ENCODE data around the gene FBXW5.

Gene FBXW5

DNA sequence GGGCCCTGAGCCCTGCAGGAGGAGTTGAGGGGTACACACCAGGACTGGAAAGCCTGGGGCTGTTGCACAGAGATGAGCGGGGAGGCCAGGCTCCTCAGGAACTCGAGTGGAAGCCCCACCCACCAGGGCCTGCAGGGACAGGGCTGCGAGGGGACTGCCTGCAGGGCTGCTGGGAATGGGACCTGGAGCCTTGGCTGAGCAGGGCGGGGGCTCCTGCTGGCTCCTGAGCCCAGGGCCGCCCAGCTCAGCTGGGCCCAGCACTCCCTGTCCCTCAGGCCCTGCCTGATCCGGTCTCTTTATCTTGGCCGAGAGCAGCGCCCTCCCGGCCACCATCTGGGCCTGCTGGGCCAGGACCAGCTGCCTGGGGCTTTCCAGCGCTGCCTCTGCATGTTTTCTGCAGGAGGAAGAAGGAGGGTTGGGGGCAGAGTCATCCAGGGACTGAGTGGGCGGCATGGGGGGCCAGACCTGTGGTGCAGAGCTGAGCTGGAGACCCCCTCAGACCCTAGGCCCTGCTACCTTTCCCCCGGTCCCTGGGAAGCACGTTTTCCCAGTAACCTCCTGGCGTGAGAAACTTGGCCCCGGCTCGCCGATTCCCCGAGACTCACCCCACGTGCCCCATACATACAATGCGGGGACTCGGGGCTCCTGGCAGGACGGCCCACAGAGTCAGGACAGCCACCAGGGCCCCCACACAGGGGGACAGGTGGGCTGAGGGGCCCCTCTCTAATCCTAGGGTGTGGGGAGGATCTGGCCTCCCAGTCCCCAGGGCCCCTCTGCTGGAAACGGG, 16.9 kb upstream of the FBXW5 start:
- H3K4me3 ChIP-seq (ENCODE audit: low read depth in 1 of 2, low read length in 2 of 2), result no peak overlapping the region
- peaks cover 12 to 14% of the 10 kb centered on the region in 2 donors for H3K4me1 ChIP-seq (ENCODE audit: control insufficient read depth in 1 of 2, insufficient read depth in 2 of 2, low read length in 2 of 2)
- H3K9ac ChIP-seq (ENCODE audit: low read depth in 1 of 2, low read length in 2 of 2), result no peak overlapping the region
- no peaks in the 10 kb centered on the region for H3K36me3 ChIP-seq (ENCODE audit: control insufficient read depth in 1 of 2, insufficient read depth in 2 of 2, low read length in 2 of 2)
- H3K27me3 ChIP-seq (ENCODE audit: control insufficient read depth in 1 of 2, insufficient read depth in 2 of 2, low read length in 2 of 2), result no peaks in the 10 kb centered on the region
- no peak overlapping the region for H3K27ac ChIP-seq (ENCODE audit: low read depth, low read length)
- no peaks in the 10 kb centered on the region for H3K9me3 ChIP-seq (ENCODE audit: control insufficient read depth in 1 of 2, low read length in 2 of 2)

DNA sequence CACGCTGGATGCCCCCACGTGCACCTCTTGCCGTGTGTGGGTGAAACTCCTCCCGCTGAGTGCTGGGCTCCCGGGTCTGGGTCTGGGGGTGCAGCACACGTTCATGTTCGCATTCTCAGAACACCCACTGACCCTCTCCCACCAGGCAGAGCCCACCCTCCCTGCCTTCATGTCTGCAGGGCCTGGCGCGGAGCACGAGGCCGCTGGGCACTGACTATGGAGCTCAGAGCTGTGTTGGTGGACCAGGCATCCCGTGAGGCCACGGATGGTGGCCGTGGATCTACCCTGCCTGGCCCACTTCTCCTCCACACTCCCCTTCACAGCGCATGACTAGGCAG, 16.4 kb upstream of the FBXW5 start:
- Histone ChIP-seq H3K9ac (ENCODE audit: low read depth in 1 of 2, low read length in 2 of 2) (no peak overlapping the region), H3K4me1 (ENCODE audit: control insufficient read depth in 1 of 2, insufficient read depth in 2 of 2, low read length in 2 of 2) (peaks cover 9 to 13% of the 10 kb centered on the region in 2 donors)

DNA sequence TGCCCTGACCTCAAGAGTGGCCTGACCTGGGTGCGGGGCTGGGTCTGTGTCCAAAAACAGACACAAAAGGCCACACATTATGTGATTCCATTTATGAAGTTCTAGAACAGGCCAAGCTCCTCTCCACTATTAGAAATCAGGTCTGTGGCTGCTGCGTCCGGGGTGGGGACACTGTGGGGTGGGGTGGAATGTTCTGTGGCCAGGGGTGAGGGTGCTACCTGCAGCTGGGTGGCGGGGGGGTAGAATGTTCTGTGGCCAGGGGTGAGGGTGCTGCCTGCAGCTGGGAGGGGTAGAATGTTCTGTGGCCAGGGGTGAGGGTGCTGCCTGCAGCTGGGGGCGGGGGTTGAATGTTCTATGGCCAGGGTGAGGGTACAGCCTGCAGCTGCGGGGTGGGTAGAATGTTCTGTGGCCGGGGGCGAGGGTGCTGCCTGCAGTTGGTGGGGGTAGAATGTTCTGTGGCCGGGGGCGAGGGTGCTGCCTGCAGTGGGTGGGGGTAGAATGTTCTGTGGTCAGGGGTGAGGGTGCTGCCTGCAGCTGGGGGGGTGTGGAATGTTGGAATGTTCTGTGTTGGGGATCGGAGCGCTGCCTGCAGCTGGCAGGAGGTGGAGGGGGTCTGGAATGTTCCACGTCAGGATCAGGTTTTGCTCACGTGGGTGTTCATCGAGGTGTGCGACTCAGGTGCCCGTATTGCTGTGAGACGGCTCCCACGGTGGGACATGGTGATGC, 15.8 kb upstream of the FBXW5 start:
- H3K9ac ChIP-seq (ENCODE audit: low read depth in 1 of 2, low read length in 2 of 2), result no peak overlapping the region
- no peaks in the 10 kb centered on the region for H3K9me3 ChIP-seq (ENCODE audit: control insufficient read depth in 1 of 2, low read length in 2 of 2)
- peaks cover 9% of the 10 kb centered on the region in 2 donors for H3K4me1 ChIP-seq (ENCODE audit: control insufficient read depth in 1 of 2, insufficient read depth in 2 of 2, low read length in 2 of 2)
- no peak overlapping the region for H3K4me3 ChIP-seq (ENCODE audit: low read depth in 1 of 2, low read length in 2 of 2)
- no peaks in the 10 kb centered on the region for H3K27me3 ChIP-seq (ENCODE audit: control insufficient read depth in 1 of 2, insufficient read depth in 2 of 2, low read length in 2 of 2)
- H3K36me3 ChIP-seq (ENCODE audit: control insufficient read depth in 1 of 2, insufficient read depth in 2 of 2, low read length in 2 of 2), result no peaks in the 10 kb centered on the region
- H3K27ac ChIP-seq (ENCODE audit: low read depth, low read length), result no peak overlapping the region

More for the DNA sequence above, 16.4 kb upstream of the FBXW5 start:
- Histone ChIP-seq H3K9me3 (ENCODE audit: control insufficient read depth in 1 of 2, low read length in 2 of 2) (no peaks in the 10 kb centered on the region), H3K36me3 (ENCODE audit: control insufficient read depth in 1 of 2, insufficient read depth in 2 of 2, low read length in 2 of 2) (no peaks in the 10 kb centered on the region), H3K27me3 (ENCODE audit: control insufficient read depth in 1 of 2, insufficient read depth in 2 of 2, low read length in 2 of 2) (no peaks in the 10 kb centered on the region), H3K27ac (ENCODE audit: low read depth, low read length) (no peak overlapping the region), H3K4me3 (ENCODE audit: low read depth in 1 of 2, low read length in 2 of 2) (no peak overlapping the region)

DNA sequence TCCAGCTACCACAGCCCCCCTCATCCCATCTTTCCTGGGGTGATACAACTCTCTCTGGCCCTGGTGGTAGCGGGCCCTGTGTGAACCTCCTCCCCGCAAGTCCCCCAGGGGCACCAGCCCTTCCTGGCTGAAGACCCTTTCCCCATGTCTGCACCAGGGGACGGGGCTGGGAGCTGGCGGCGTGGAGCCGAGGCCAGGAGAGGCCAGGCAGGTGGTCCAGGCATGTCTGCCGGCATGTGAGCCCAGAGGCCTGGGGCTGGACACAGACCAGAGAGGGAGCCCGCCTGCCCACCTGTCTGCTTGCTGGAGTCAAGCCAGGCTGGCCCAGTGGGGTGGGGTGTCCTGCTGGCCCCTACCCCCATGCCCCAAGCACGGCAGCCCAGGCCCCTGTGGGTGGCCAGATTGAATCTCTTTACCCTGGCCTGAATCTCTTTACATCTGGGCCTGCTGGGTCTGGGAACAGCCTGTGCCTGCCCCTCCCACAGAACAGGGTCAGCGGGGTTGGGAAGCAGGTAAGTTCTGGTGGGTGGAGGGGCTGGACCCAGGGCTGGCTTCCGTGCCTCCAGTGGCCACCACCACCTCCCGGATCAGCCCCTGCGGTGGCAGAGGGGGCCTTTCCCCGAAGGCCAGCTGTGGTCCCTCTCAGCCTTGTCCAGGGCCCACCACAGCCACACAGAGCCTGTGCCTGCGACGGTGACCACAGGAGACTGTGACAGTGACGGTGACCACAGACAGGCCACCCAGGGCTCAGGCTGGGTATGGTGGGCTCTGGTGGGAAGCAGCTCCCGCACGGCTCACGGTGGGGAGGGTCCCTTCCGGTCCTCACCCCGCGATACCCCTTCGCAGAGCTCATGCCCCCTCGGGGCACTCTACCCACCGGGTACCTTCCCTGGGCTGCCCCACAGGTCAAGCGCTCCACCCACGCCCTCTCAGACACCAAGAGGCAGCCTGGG, 14.6 kb upstream of the FBXW5 start:
- no peaks in the 10 kb centered on the region for H3K9me3 ChIP-seq (ENCODE audit: control insufficient read depth in 1 of 2, low read length in 2 of 2)
- H3K4me3 ChIP-seq (ENCODE audit: low read depth in 1 of 2, low read length in 2 of 2), result no peak overlapping the region
- H3K9ac ChIP-seq (ENCODE audit: low read depth in 1 of 2, low read length in 2 of 2), result no peak overlapping the region
- H3K4me1 ChIP-seq (ENCODE audit: control insufficient read depth in 1 of 2, insufficient read depth in 2 of 2, low read length in 2 of 2), result peaks cover 2% of the 10 kb centered on the region in 2 donors
- H3K27ac ChIP-seq (ENCODE audit: low read depth, low read length), result no peak overlapping the region
- H3K27me3 ChIP-seq (ENCODE audit: control insufficient read depth in 1 of 2, insufficient read depth in 2 of 2, low read length in 2 of 2), result no peaks in the 10 kb centered on the region
- no peaks in the 10 kb centered on the region for H3K36me3 ChIP-seq (ENCODE audit: control insufficient read depth in 1 of 2, insufficient read depth in 2 of 2, low read length in 2 of 2)

DNA sequence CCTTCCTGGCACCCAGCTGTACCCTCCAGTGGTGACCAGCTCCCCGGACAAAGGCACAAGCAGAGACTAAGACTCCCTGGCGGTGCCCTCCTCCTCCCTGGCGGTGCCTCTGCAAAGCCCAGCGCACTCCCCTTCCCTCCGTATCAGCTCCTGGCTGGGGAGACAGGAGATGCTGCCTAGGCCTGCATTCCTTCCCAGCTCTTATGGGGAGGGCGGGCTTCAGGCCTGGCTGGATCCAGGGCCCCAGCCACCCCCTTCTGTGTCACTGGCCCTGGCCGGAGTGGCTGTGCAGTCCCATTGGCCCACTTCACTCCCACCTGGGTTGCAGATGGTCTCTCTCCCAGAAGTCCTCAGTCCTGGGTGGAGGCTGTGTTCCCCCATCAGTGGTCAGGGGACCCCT, 13.9 kb upstream of the FBXW5 start:
- H3K4me3 ChIP-seq (ENCODE audit: low read depth in 1 of 2, low read length in 2 of 2), result no peak overlapping the region
- H3K36me3 ChIP-seq (ENCODE audit: control insufficient read depth in 1 of 2, insufficient read depth in 2 of 2, low read length in 2 of 2), result no peaks in the 10 kb centered on the region
- H3K4me1 ChIP-seq (ENCODE audit: control insufficient read depth in 1 of 2, insufficient read depth in 2 of 2, low read length in 2 of 2), result no peaks in the 10 kb centered on the region
- H3K9ac ChIP-seq (ENCODE audit: low read depth in 1 of 2, low read length in 2 of 2), result no peak overlapping the region
- H3K27me3 ChIP-seq (ENCODE audit: control insufficient read depth in 1 of 2, insufficient read depth in 2 of 2, low read length in 2 of 2), result no peaks in the 10 kb centered on the region
- H3K27ac ChIP-seq (ENCODE audit: low read depth, low read length), result no peak overlapping the region
- H3K9me3 ChIP-seq (ENCODE audit: control insufficient read depth in 1 of 2, low read length in 2 of 2), result no peaks in the 10 kb centered on the region

DNA sequence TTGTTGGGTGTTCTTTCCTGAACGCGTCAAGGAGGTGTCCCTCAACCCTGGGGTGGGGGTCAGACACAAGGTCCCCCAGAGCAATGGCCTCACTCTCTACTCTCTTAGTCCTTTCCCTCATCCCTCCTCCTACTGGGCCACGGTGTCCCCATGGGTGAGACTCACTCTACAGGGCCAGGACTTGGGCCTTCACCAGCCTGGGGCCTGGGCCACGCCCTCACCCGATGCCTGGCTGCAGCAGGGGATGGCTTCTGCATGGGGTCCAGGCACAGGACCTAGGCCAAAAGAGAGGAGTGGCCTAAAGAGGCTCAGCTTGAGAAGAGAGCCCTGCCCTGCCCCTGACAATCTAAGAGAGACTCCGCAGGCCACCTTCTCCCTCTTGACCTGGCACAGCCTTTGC, 13.4 kb upstream of the FBXW5 start:
- no peaks in the 10 kb centered on the region for H3K4me1 ChIP-seq (ENCODE audit: control insufficient read depth in 1 of 2, insufficient read depth in 2 of 2, low read length in 2 of 2)
- no peak overlapping the region for H3K27ac ChIP-seq (ENCODE audit: low read depth, low read length)
- no peaks in the 10 kb centered on the region for H3K9me3 ChIP-seq (ENCODE audit: control insufficient read depth in 1 of 2, low read length in 2 of 2)
- no peak overlapping the region for H3K4me3 ChIP-seq (ENCODE audit: low read depth in 1 of 2, low read length in 2 of 2)
- H3K9ac ChIP-seq (ENCODE audit: low read depth in 1 of 2, low read length in 2 of 2), result no peak overlapping the region
- no peaks in the 10 kb centered on the region for H3K27me3 ChIP-seq (ENCODE audit: control insufficient read depth in 1 of 2, insufficient read depth in 2 of 2, low read length in 2 of 2)
- no peaks in the 10 kb centered on the region for H3K36me3 ChIP-seq (ENCODE audit: control insufficient read depth in 1 of 2, insufficient read depth in 2 of 2, low read length in 2 of 2)

DNA sequence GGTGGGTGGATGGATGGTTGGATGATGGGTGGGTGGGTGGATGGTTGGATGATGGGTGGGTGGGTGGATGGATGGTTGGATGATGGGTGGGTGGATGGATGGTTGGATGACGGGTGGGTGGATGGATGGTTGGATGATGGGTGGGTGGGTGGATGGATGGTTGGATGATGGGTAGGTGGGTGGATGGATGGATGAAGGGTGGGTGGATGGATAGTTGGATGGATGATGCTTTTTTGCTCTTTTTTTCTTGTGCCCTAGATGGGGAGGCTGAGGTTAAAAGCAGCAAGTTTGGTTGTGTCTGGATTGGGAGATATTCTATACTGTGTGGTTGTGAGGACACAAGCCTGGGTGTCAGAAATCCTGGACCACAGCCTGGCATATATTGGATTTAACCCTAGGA, 12.9 kb upstream of the FBXW5 start:
- H3K27ac ChIP-seq (ENCODE audit: low read depth, low read length), result no peak overlapping the region
- no peaks in the 10 kb centered on the region for H3K4me1 ChIP-seq (ENCODE audit: control insufficient read depth in 1 of 2, insufficient read depth in 2 of 2, low read length in 2 of 2)
- H3K27me3 ChIP-seq (ENCODE audit: control insufficient read depth in 1 of 2, insufficient read depth in 2 of 2, low read length in 2 of 2), result no peaks in the 10 kb centered on the region
- H3K9ac ChIP-seq (ENCODE audit: low read depth in 1 of 2, low read length in 2 of 2), result no peak overlapping the region
- H3K36me3 ChIP-seq (ENCODE audit: control insufficient read depth in 1 of 2, insufficient read depth in 2 of 2, low read length in 2 of 2), result no peaks in the 10 kb centered on the region
- no peak overlapping the region for H3K4me3 ChIP-seq (ENCODE audit: low read depth in 1 of 2, low read length in 2 of 2)
- no peaks in the 10 kb centered on the region for H3K9me3 ChIP-seq (ENCODE audit: control insufficient read depth in 1 of 2, low read length in 2 of 2)

DNA sequence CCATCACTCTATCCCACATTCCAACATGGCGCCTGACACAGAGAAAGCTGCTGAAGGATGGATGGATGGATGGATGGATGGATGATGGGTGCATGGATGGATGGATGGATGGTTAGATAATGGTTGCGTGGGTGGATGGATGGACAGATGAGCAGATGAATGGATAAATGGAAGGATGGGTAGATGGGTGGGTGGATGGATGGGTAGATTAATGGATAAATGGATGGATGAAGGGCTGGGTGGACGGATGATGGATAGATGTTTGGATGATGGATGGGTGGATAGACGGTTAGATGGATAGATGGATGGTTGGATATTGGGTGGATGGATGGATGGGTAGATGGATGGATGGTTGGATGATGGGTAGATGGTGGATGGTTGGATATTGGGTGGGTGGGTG, 12.1 kb upstream of the FBXW5 start:
- no peaks in the 10 kb centered on the region for H3K36me3 ChIP-seq (ENCODE audit: control insufficient read depth in 1 of 2, insufficient read depth in 2 of 2, low read length in 2 of 2)
- no peak overlapping the region for H3K27ac ChIP-seq (ENCODE audit: low read depth, low read length)
- H3K9ac ChIP-seq (ENCODE audit: low read depth in 1 of 2, low read length in 2 of 2), result no peak overlapping the region
- H3K4me3 ChIP-seq (ENCODE audit: low read depth in 1 of 2, low read length in 2 of 2), result no peak overlapping the region
- H3K27me3 ChIP-seq (ENCODE audit: control insufficient read depth in 1 of 2, insufficient read depth in 2 of 2, low read length in 2 of 2), result no peaks in the 10 kb centered on the region
- H3K9me3 ChIP-seq (ENCODE audit: control insufficient read depth in 1 of 2, low read length in 2 of 2), result no peaks in the 10 kb centered on the region
- H3K4me1 ChIP-seq (ENCODE audit: control insufficient read depth in 1 of 2, insufficient read depth in 2 of 2, low read length in 2 of 2), result no peaks in the 10 kb centered on the region

DNA sequence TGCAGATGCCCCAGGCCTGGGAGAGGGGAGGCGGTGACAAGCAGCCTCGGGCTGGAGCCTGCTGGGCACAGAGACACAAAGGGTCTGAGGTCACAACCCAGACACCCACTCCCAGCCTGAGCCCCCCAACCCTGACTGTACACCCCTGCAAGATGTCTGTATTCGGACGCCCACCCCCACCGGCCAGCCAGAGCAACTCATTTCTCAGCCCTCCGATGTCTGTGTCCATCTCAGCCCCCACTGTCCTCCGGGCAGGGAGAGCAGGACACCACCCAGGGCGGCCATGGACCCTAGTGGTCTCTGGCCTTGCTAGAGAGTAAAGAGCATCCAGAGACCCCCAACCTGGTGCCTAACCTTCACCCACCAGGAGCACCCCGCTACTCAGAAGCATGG, 11.4 kb upstream of the FBXW5 start:
- Histone ChIP-seq H3K4me1 (ENCODE audit: control insufficient read depth in 1 of 2, insufficient read depth in 2 of 2, low read length in 2 of 2) (peaks cover 0 to 1% of the 10 kb centered on the region in 2 donors), H3K9ac (ENCODE audit: low read depth in 1 of 2, low read length in 2 of 2) (no peak overlapping the region), H3K36me3 (ENCODE audit: control insufficient read depth in 1 of 2, insufficient read depth in 2 of 2, low read length in 2 of 2) (no peaks in the 10 kb centered on the region), H3K9me3 (ENCODE audit: control insufficient read depth in 1 of 2, low read length in 2 of 2) (no peaks in the 10 kb centered on the region), H3K4me3 (ENCODE audit: low read depth in 1 of 2, low read length in 2 of 2) (no peak overlapping the region), H3K27me3 (ENCODE audit: control insufficient read depth in 1 of 2, insufficient read depth in 2 of 2, low read length in 2 of 2) (no peaks in the 10 kb centered on the region), H3K27ac (ENCODE audit: low read depth, low read length) (no peak overlapping the region)

Data from duodenal mucosa (tissue), 2 donors.